Gastrocnemius medialis (tissue), 4 donors: ENCODE measurements around the gene MTF1. TPM values are rescaled to one million over a fixed set of nuclear protein-coding genes. Genes with fewer than 3 reads are reported as not detected.
A peak's percentile ranks its signal among the peaks of the same experiment; 100 is the strongest.

Source experiments
- ATAC-seq, 2 donors: fragments of 150-250 bp; one replicate each; pipeline ENCODE4 v1.9.1; 2016
- DNase-seq, 2 donors: peaks; one replicate each; pipeline ENCODE4 v3.0.0-alpha.2; 2019
- H3K27ac ChIP-seq, 4 donors: fragments of 200-600 bp; sonication (generic); 1 replicate in 1 of 4; 2 replicates in 3 of 4; pipeline ENCODE4 v1.5.1; 2016 to 2018; ENCODE audit warnings: mild to moderate bottlenecking in 2 of 4, moderate library complexity in 1 of 4
- H3K27me3 ChIP-seq, 3 donors: fragments of 200-600 bp; sonication (generic) in 2 of 3; 1 replicate in 1 of 3; 2 replicates in 2 of 3; pipeline versions ENCODE4 v1.5.1 to v1.6.0; 2016 to 2019; ENCODE audit warnings: mild to moderate bottlenecking in 1 of 3, moderate library complexity in 1 of 3
- H3K36me3 ChIP-seq, 2 donors: fragments of 200-600 bp; sonication (generic) in 1 of 2; one replicate each; pipeline ENCODE4 v1.5.1; 2017 to 2018
- H3K4me1 ChIP-seq, 2 donors: fragments of 200-600 bp; sonication (generic) in 1 of 2; one replicate each; pipeline ENCODE4 v1.5.1; 2016 to 2017; ENCODE audit warnings: mild to moderate bottlenecking in 2 of 2
- H3K4me3 ChIP-seq, 4 donors: fragments of 200-600 bp; sonication (generic) in 3 of 4; 1 replicate in 1 of 4; 2 replicates in 3 of 4; pipeline ENCODE4 v1.5.1; 2016 to 2019; ENCODE audit warnings: mild to moderate bottlenecking in 2 of 4
- H3K9me3 ChIP-seq, 3 donors: fragments of 200-600 bp; sonication (generic) in 2 of 3; 1 replicate in 1 of 3; 2 replicates in 2 of 3; pipeline ENCODE4 v1.5.1; 2016 to 2019
- CTCF ChIP-seq, 5 experiments: fragments of 450-650 bp in 3 of 5; fragments of 200-600 bp in 2 of 5; sonication (generic) in 2 of 5; IDR thresholded peaks in 4 of 5; conservative IDR thresholded peaks in 1 of 5; 1 replicate in 4 of 5; 2 replicates in 1 of 5; pipeline ENCODE4 v1.5.1; 2016 to 2019; ENCODE audit warnings: antibody characterized with exemption in 5 of 5, mild to moderate bottlenecking in 3 of 5, moderate library complexity in 3 of 5
- POLR2A ChIP-seq, 2 donors: fragments of 450-650 bp; IDR thresholded peaks; one replicate each; pipeline ENCODE4 v1.6.1; 2017; ENCODE audit warnings: antibody characterized with exemption in 2 of 2, mild to moderate bottlenecking in 2 of 2, moderate library complexity in 2 of 2
- in situ Hi-C, 4 donors: fragments of 200-750 bp; cut with MboI; loops; one replicate each; pipeline versions ENCODE4 v1.15.0 to v1.8.0; 2017; ENCODE audit warnings: low sequenced_read_pairs in 4 of 4
- intact Hi-C: fragments of 100-400 bp; cut with DNase I; formaldehyde crosslinking; loops from one replicate; pipeline ENCODE4 v1.15.1; 2023; ENCODE audit warnings: low total_unique reads
- total RNA-seq, 4 donors: library from RNA; depleted of rRNA; stranded (reverse); fragments of >200 nt; gene quantifications; one replicate each; pipeline versions ENCODE4 v1.1.0 to v1.2.3, GENCODE V29; 2016

Gene MTF1
- total RNA-seq, 4 donors from 2014 or later = 4.0 to 9.4 (median 6.4) TPM

GRCh38 chr1:37892151-37893047 is 33.0 kb upstream of the MTF1 start:
- Histone ChIP-seq H3K36me3 (peaks cover 2 to 29% of the 10 kb centered on the region in 2 donors), H3K9me3 (no peaks in the 10 kb centered on the region), H3K27ac (peak overlapping the region in 3 of 4 donors; percentile 6 to 31 (median 19)), H3K4me1 (peaks cover 0 to 4% of the 10 kb centered on the region in 2 donors), H3K4me3 (no peak overlapping the region), H3K27me3 (no peaks in the 10 kb centered on the region)
- peak in 1 of 2 donors; percentile 57 for ATAC-seq
- in situ Hi-C loops (no loop called here), intact Hi-C loops (loop anchor here (5.0 kb wide), 2 partner anchors 85 to 100 kb away; partner anchors contain the start of gene SF3A3)
- DNase-seq = no peak
- no peak for TF ChIP-seq POLR2A (IDR thresholded peaks at IDR 0.05)
- no peak for TF ChIP-seq CTCF (IDR thresholded peaks at IDR 0.05 in 4 of 5, conservative IDR thresholded peaks at IDR 0.05 in 1 of 5)

DNA sequence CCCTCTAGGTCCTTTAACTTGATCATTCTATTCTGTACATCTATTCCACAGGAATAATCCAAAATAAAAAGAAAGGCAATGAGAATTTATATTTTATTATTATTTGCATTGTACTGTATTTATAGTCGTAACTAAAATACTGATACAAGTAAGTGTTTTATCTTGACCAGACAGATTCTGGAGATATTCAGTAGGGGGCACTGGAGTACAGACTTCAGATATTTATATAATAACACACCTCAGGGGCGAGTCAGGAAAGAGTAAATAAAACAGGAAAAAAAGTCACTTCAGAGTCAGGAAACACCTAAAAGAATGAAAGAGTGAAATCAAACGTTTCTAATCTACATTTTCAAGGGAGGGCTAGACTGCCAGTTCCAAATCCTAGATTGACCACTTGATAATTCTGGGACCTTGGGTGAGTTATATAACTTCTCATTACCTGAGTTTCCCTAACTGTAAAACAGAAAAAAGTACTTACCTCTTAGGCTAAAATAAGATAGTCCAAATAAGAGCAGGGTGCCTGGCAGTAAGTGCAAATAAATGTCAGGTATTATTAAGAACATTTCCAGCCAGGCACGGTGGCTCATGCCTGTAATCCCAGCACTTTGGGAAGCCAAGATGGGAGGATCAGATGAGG is 31.1 kb upstream of the MTF1 start:
- in situ Hi-C loops = no loop called here
- peaks cover 2 to 48% of the 10 kb centered on the region in 2 donors for H3K36me3 ChIP-seq
- H3K4me3 ChIP-seq = no peak overlapping the region

DNA sequence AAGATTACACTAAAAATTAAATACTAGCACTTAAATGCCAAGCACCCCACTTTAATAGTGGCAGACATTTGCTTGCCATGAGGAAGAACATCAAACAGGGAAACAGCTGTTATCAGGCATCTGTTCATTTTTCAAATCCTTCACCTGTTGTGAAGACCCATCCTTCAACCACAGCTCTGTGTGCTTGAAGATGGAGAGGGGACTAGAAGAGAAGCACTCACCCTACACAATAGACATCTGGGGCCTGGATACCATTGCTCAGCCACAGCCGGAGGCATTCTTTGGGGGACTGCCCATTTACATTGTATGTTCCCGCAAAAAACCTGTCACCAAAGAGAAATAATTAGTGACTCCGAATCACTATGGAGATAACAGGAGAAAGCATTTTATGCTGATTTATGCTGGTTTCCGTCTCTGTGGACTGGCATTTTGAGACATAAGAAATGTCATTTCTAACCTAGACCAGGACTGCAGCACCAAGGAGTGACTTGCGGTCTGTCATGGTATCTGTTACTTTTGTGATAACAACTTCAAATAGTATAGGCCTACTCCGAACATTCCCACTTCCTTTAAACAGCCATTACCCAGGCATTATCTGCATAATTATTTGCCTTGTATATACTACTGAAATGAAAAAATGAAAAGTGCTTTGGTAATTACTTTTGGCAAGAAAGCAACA is 28.8 kb upstream of the MTF1 start:
- Histone ChIP-seq H3K4me3 (no peak overlapping the region), H3K4me1 (peaks cover 0 to 4% of the 10 kb centered on the region in 2 donors), H3K36me3 (peaks cover 2 to 71% of the 10 kb centered on the region in 2 donors), H3K27me3 (no peaks in the 10 kb centered on the region), H3K9me3 (no peaks in the 10 kb centered on the region), H3K27ac (no peak overlapping the region)
- TF ChIP-seq POLR2A (IDR thresholded peaks at IDR 0.05) (no peak), CTCF (IDR thresholded peaks at IDR 0.05 in 4 of 5, conservative IDR thresholded peaks at IDR 0.05 in 1 of 5) (no peak)
- ATAC-seq (no peak), DNase-seq (no peak)
- in situ Hi-C loops = no loop called here
- intact Hi-C loops = loop anchor here (5.0 kb wide), 1 partner anchor 79 kb away; no protein-coding TSS in a partner anchor

More for the DNA sequence above, 31.1 kb upstream of the MTF1 start:
- Histone ChIP-seq H3K9me3 (no peaks in the 10 kb centered on the region), H3K27me3 (no peaks in the 10 kb centered on the region), H3K27ac (peak overlapping the region in 2 of 4 donors; percentile 6 to 35), H3K4me1 (peaks cover 0 to 4% of the 10 kb centered on the region in 2 donors)
- ATAC-seq = peak; percentile 53 to 70
- DNase-seq = no peak
- peak; percentile 43 to 60 (median 47) for TF ChIP-seq CTCF (IDR thresholded peaks at IDR 0.05 in 4 of 5, conservative IDR thresholded peaks at IDR 0.05 in 1 of 5)
- no peak for TF ChIP-seq POLR2A (IDR thresholded peaks at IDR 0.05)
- intact Hi-C loops = loop anchor here (5.0 kb wide), 2 partner anchors 87 to 102 kb away; partner anchors contain the start of gene SF3A3

DNA sequence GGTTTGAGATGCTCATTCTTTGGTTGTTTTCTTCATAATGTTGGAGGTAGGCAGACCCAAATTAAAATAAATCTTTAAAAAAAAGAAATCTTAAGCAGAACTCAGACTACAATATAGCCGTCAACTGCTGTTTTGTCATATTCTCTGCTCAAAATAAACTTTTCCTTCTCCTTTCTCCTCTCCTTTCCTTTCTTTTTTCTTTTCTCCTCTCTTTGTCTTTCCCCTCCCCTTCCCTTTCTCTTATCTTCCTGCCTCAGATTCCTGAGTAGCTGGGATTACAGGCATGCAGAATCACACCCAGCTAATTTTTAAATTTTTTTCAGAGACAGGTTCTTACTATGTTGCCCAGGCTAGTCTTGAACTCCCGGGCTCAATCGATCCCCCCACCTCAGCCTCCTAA is 24.8 kb upstream of the MTF1 start:
- ATAC-seq (no peak), DNase-seq (no peak)
- intact Hi-C loops (no loop called here), in situ Hi-C loops (no loop called here)
- Histone ChIP-seq H3K36me3 (peaks cover 2 to 96% of the 10 kb centered on the region in 2 donors), H3K27me3 (no peaks in the 10 kb centered on the region), H3K9me3 (no peaks in the 10 kb centered on the region), H3K4me1 (no peaks in the 10 kb centered on the region), H3K4me3 (no peak overlapping the region), H3K27ac (no peak overlapping the region)
- TF ChIP-seq CTCF (IDR thresholded peaks at IDR 0.05 in 4 of 5, conservative IDR thresholded peaks at IDR 0.05 in 1 of 5) (no peak), POLR2A (IDR thresholded peaks at IDR 0.05) (no peak)
